GM21390 (cell line): ENCODE measurements around the gene CEP72.
"Not testable (repeated sequence)": the region's sequence is repeated elsewhere in the genome, so short reads cannot be mapped to it uniquely, and the experiment has no call there.

Experiments
- ATAC-seq: cut with Tn5 transposase; IDR thresholded peaks from one replicate; pipeline ENCODE4 v1.9.1; 2021; ENCODE audit not compliant: unreplicated experiment

Gene CEP72

GRCh38 chr5:696753-697702, 84.9 kb downstream of the CEP72 start:
- ATAC-seq = not testable (repeated sequence)
